HepG2 (cell line): ENCODE results near the gene EPO. TPM values are rescaled to one million over a fixed set of nuclear protein-coding genes. Genes with fewer than 3 reads are reported as not detected.

Experiments
- ETV5 ChIP-seq: IDR thresholded peaks from 2 replicates; pipeline ENCODE4 v1.6.1; 2018; ENCODE audit warnings: missing biosample characterization, missing genetic modification reagents, inconsistent platforms, borderline replicate concordance
- FOXP4 ChIP-seq: sonication (generic); formaldehyde crosslinking; IDR thresholded peaks from 2 replicates; pipeline ENCODE4 v1.4.0; 2020; ENCODE audit warnings: missing genetic modification reagents
- HOXA9 ChIP-seq: sonication (generic); formaldehyde crosslinking; IDR thresholded peaks from 2 replicates; pipeline ENCODE4 v1.8.1; 2022; ENCODE audit warnings: missing genetic modification reagents, mild to moderate bottlenecking, moderate library complexity, borderline replicate concordance
- KAT8 ChIP-seq: IDR thresholded peaks from 2 replicates; pipeline ENCODE4 v1.6.1; 2016; ENCODE audit warnings: missing genetic modification reagents, missing compliant biosample characterization
- PHF21A ChIP-seq: sonication (generic); formaldehyde crosslinking; IDR thresholded peaks from 2 replicates; pipeline ENCODE4 v1.5.0; 2020; ENCODE audit warnings: mild to moderate bottlenecking, missing genetic modification reagents
- POLR2G ChIP-seq: fragments of 200-400 bp; formaldehyde crosslinking; IDR thresholded peaks from 2 replicates; pipeline ENCODE4 v1.6.1; 2018; ENCODE audit warnings: mild to moderate bottlenecking, low read depth, low read length, moderate library complexity
- RFX3 ChIP-seq: IDR thresholded peaks from 2 replicates; pipeline ENCODE4 v1.6.1; 2016; ENCODE audit warnings: missing biosample characterization, missing genetic modification reagents
- RXRB ChIP-seq: IDR thresholded peaks from 2 replicates; pipeline ENCODE4 v1.6.1; 2016; ENCODE audit warnings: borderline replicate concordance, missing genetic modification reagents, missing compliant biosample characterization
- TSC22D2 ChIP-seq: sonication (generic); formaldehyde crosslinking; IDR thresholded peaks from 2 replicates; pipeline ENCODE4 v1.5.1; 2020; ENCODE audit warnings: missing genetic modification reagents, mild to moderate bottlenecking, borderline replicate concordance
- ZNF33A ChIP-seq: sonication (generic); formaldehyde crosslinking; IDR thresholded peaks from 2 replicates; pipeline ENCODE4 v1.5.1; 2020; ENCODE audit warnings: missing genetic modification reagents, mild to moderate bottlenecking, moderate library complexity, borderline replicate concordance
- ZNF598 ChIP-seq: sonication (generic); formaldehyde crosslinking; IDR thresholded peaks from 2 replicates; pipeline ENCODE4 v1.5.1; 2020; ENCODE audit warnings: mild to moderate bottlenecking, missing genetic modification reagents, borderline replicate concordance
- polyA plus RNA-seq, 8 experiments: library from polyadenylated mRNA; depleted of rRNA in 3 of 8; stranded (reverse) in 7 of 8; unstranded in 1 of 8; fragments of >200 nt; fragmentation: Illumina TruSeq in 4 of 8; extraction: Trizol in 4 of 8; gene quantifications; 2 replicates each; pipeline versions ENCODE4 v1.2.1 to v1.2.3, GENCODE V29; 2011 to 2016; ENCODE audit warnings: low read depth in 4 of 8, missing spikeins in 1 of 8, mixed read lengths in 1 of 8; ENCODE audit not compliant: insufficient read depth in 1 of 8
- total RNA-seq, 5 experiments: library from RNA; depleted of rRNA; stranded (reverse); fragments of >200 nt; fragmentation: Illumina TruSeq; extraction: Trizol; gene quantifications; 2 replicates each; pipeline ENCODE4 v1.2.3, GENCODE V29; 2016; ENCODE audit warnings: low read depth in 1 of 5
- TF ChIP-seq, protein P1 (sequence below): sonication (generic); formaldehyde crosslinking; IDR thresholded peaks from 2 replicates; pipeline ENCODE4 v1.4.0; 2020; ENCODE audit warnings: missing genetic modification reagents
- TF ChIP-seq, protein P2 (sequence below): IDR thresholded peaks from 2 replicates; pipeline ENCODE4 v1.6.1; 2016; ENCODE audit warnings: missing compliant biosample characterization, missing genetic modification reagents, borderline replicate concordance
- TF ChIP-seq, protein P3 (sequence below): sonication (generic); formaldehyde crosslinking; IDR thresholded peaks from 2 replicates; pipeline ENCODE4 v1.4.0; 2020; ENCODE audit warnings: missing genetic modification reagents, borderline replicate concordance
- TF ChIP-seq, protein P4 (sequence below): sonication (generic); formaldehyde crosslinking; IDR thresholded peaks from 2 replicates; pipeline ENCODE4 v1.9.0; 2022; ENCODE audit warnings: missing genetic modification reagents, mild to moderate bottlenecking, borderline replicate concordance
- TF ChIP-seq, protein P5 (sequence below): sonication (generic); formaldehyde crosslinking; IDR thresholded peaks from 2 replicates; pipeline ENCODE4 v1.4.0; 2020; ENCODE audit warnings: missing genetic modification reagents, borderline replicate concordance

The EPO gene
- total and polyA plus RNA-seq, 2 of the 13 experiments (the other 11 are each of a cell fraction or from before 2014, with no cell fraction given), result 10.3 to 25.7 TPM

- TF ChIP-seq HOXA9 (CRISPR knock-in tag), result 0 out of 2 replicates have a peak, but pooled peaks have one; percentile 17
- TF ChIP-seq PHF21A (CRISPR knock-in tag), result peak; percentile 17; the same call in 1 of the 2 replicates
- peak; percentile 61; the same call in 1 of the 2 replicates for TF ChIP-seq FOXP4 (CRISPR knock-in tag)
- TF ChIP-seq, protein P1, sequence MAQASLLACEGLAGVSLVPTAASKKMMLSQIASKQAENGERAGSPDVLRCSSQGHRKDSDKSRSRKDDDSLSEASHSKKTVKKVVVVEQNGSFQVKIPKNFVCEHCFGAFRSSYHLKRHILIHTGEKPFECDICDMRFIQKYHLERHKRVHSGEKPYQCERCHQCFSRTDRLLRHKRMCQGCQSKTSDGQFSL (CRISPR knock-in tag), result peak; percentile 61; the same call in 1 of the 2 replicates
- TF ChIP-seq ZNF598 (CRISPR knock-in tag), result 0 out of 2 replicates have a peak, but pooled peaks have one; percentile 54
- 0 out of 2 replicates have a peak, but pooled peaks have one; percentile 17 for TF ChIP-seq KAT8
- peak; percentile 32; the same call in 1 of the 2 replicates for TF ChIP-seq ETV5
- TF ChIP-seq, protein P2, sequence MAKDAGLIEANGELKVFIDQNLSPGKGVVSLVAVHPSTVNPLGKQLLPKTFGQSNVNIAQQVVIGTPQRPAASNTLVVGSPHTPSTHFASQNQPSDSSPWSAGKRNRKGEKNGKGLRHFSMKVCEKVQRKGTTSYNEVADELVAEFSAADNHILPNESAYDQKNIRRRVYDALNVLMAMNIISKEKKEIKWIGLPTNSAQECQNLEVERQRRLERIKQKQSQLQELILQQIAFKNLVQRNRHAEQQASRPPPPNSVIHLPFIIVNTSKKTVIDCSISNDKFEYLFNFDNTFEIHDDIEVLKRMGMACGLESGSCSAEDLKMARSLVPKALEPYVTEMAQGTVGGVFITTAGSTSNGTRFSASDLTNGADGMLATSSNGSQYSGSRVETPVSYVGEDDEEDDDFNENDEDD (CRISPR knock-in tag), result peak; percentile 54; the same call in 1 of the 2 replicates
- TF ChIP-seq RXRB (CRISPR knock-in tag), result no peak
- TF ChIP-seq, protein P3, sequence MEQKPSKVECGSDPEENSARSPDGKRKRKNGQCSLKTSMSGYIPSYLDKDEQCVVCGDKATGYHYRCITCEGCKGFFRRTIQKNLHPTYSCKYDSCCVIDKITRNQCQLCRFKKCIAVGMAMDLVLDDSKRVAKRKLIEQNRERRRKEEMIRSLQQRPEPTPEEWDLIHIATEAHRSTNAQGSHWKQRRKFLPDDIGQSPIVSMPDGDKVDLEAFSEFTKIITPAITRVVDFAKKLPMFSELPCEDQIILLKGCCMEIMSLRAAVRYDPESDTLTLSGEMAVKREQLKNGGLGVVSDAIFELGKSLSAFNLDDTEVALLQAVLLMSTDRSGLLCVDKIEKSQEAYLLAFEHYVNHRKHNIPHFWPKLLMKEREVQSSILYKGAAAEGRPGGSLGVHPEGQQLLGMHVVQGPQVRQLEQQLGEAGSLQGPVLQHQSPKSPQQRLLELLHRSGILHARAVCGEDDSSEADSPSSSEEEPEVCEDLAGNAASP (CRISPR knock-in tag), result 0 out of 2 replicates have a peak, but pooled peaks have one; percentile 14
- TF ChIP-seq TSC22D2, result no peak; the same call in 1 of the 2 replicates
- peak; percentile 14; the same call in 1 of the 2 replicates for TF ChIP-seq POLR2G
- TF ChIP-seq ZNF33A (CRISPR knock-in tag), result no peak
- TF ChIP-seq, protein P4, sequence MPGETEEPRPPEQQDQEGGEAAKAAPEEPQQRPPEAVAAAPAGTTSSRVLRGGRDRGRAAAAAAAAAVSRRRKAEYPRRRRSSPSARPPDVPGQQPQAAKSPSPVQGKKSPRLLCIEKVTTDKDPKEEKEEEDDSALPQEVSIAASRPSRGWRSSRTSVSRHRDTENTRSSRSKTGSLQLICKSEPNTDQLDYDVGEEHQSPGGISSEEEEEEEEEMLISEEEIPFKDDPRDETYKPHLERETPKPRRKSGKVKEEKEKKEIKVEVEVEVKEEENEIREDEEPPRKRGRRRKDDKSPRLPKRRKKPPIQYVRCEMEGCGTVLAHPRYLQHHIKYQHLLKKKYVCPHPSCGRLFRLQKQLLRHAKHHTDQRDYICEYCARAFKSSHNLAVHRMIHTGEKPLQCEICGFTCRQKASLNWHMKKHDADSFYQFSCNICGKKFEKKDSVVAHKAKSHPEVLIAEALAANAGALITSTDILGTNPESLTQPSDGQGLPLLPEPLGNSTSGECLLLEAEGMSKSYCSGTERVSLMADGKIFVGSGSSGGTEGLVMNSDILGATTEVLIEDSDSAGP (CRISPR knock-in tag), result peak; percentile 38; the same call in 1 of the 2 replicates
- TF ChIP-seq, protein P5, sequence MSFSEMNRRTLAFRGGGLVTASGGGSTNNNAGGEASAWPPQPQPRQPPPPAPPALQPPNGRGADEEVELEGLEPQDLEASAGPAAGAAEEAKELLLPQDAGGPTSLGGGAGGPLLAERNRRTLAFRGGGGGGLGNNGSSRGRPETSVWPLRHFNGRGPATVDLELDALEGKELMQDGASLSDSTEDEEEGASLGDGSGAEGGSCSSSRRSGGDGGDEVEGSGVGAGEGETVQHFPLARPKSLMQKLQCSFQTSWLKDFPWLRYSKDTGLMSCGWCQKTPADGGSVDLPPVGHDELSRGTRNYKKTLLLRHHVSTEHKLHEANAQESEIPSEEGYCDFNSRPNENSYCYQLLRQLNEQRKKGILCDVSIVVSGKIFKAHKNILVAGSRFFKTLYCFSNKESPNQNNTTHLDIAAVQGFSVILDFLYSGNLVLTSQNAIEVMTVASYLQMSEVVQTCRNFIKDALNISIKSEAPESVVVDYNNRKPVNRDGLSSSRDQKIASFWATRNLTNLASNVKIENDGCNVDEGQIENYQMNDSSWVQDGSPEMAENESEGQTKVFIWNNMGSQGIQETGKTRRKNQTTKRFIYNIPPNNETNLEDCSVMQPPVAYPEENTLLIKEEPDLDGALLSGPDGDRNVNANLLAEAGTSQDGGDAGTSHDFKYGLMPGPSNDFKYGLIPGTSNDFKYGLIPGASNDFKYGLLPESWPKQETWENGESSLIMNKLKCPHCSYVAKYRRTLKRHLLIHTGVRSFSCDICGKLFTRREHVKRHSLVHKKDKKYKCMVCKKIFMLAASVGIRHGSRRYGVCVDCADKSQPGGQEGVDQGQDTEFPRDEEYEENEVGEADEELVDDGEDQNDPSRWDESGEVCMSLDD (CRISPR knock-in tag), result peak; percentile 68; the same call in 1 of the 2 replicates
- TF ChIP-seq RFX3 (CRISPR knock-in tag), result no peak
Measured at GRCh38 chr7:100720671-100721504, 620 bp downstream of the EPO start (continued).
